ENCODE results near the gene ETNK1. TPM values are rescaled to one million over a fixed set of nuclear protein-coding genes. Genes with fewer than 3 reads are reported as not detected.

ETNK1 gene
- total RNA-seq, 1 experiment from 2014 or later, result 124 TPM

GRCh38 chr12:22733756-22734155 is 108.8 kb downstream of the ETNK1 start:
- CTCF ChIA-PET, result no interaction called here
- no peaks in the 10 kb centered on the region for H3K4me1 Mint-ChIP-seq (ENCODE audit: low read depth, unreplicated experiment)
- H3K36me3 Mint-ChIP-seq (ENCODE audit: insufficient read depth, unreplicated experiment), result no peaks in the 10 kb centered on the region
- H3K4me3 Mint-ChIP-seq (ENCODE audit: low read depth, unreplicated experiment), result no peak overlapping the region
- no peak for TF ChIP-seq CTCF (IDR thresholded peaks at IDR 0.05; ENCODE audit: unreplicated experiment)
- intact Hi-C loops (cut with micrococcal nuclease; ENCODE audit: unreplicated experiment), result no loop called here
- peaks cover 2% of the 10 kb centered on the region for H3K9me3 Mint-ChIP-seq (ENCODE audit: low read depth, unreplicated experiment)
- H3K27ac Mint-ChIP-seq (ENCODE audit: unreplicated experiment), result no peak overlapping the region
- no peak for DNase-seq
- no TSS peak for BruUV-seq (replicated peaks)
- H3K27me3 Mint-ChIP-seq (ENCODE audit: unreplicated experiment), result no peaks in the 10 kb centered on the region

GRCh38 chr12:22738945-22739344 is 114.0 kb downstream of the ETNK1 start:
- H3K27ac Mint-ChIP-seq (ENCODE audit: unreplicated experiment), result no peak overlapping the region
- no peak overlapping the region for H3K4me3 Mint-ChIP-seq (ENCODE audit: low read depth, unreplicated experiment)
- peaks cover 2% of the 10 kb centered on the region for H3K9me3 Mint-ChIP-seq (ENCODE audit: low read depth, unreplicated experiment)
- CTCF ChIA-PET, result no interaction called here
- BruUV-seq (replicated peaks), result no TSS peak
- no peak for TF ChIP-seq CTCF (IDR thresholded peaks at IDR 0.05; ENCODE audit: unreplicated experiment)
- H3K36me3 Mint-ChIP-seq (ENCODE audit: insufficient read depth, unreplicated experiment), result no peaks in the 10 kb centered on the region
- DNase-seq, result no peak
- intact Hi-C loops (cut with micrococcal nuclease; ENCODE audit: unreplicated experiment), result no loop called here
- no peaks in the 10 kb centered on the region for H3K4me1 Mint-ChIP-seq (ENCODE audit: low read depth, unreplicated experiment)
- no peaks in the 10 kb centered on the region for H3K27me3 Mint-ChIP-seq (ENCODE audit: unreplicated experiment)

Other genes with a start within 250 kb of the ETNK1 start
- 28.8 and 29.5 TPM in 2 replicates for gene C2CD5, start 80.6 kb upstream of the ETNK1 start, total RNA-seq (2022)

Measured in Calu3 (cell line).